ENCODE data around the gene UTP18.

The UTP18 gene

DNA sequence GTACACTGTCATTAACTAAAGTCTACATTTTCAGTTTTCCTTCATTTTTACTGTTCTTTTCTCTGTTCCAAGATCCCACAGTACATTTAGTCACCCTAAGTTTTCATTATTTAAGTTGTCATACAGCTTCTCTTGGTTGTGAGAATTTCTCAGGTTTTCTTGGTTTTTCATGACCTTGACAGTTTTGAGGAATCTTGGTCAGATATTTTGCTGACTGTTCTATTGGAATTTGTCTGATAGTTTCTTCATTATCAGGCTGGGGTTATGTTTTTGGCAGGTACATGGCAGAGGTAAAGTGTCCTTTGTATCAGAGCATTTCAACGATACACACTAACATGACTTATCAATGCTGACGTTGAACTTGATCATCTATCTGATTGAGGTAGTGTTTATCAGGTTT, 20.1 kb upstream of the UTP18 start:
- Histone ChIP-seq H3K4me3 (ENCODE audit: low read length) (no peak overlapping the region), H3K4me2 (ENCODE audit: low read length) (no peak overlapping the region), H3K36me3 (replicated peaks; ENCODE audit: low read depth, low read length) (peaks cover 3% of the 10 kb centered on the region), H2AFZ (ENCODE audit: low read depth, low read length) (no peak overlapping the region), H3K27me3 (ENCODE audit: low read depth, low read length) (no peaks in the 10 kb centered on the region), H3K9me3 (ENCODE audit: insufficient read depth, low read length) (no peaks in the 10 kb centered on the region), H3K9ac (ENCODE audit: low read length) (no peak overlapping the region), H4K20me1 (ENCODE audit: insufficient read depth, low read length) (peaks cover 41% of the 10 kb centered on the region), H3K27ac (ENCODE audit: low read length) (no peak overlapping the region), H3K79me2 (ENCODE audit: low read length) (peaks cover 74% of the 10 kb centered on the region), H3K4me1 (ENCODE audit: low read length) (peaks cover 15% of the 10 kb centered on the region)
- TF ChIP-seq, protein P1, sequence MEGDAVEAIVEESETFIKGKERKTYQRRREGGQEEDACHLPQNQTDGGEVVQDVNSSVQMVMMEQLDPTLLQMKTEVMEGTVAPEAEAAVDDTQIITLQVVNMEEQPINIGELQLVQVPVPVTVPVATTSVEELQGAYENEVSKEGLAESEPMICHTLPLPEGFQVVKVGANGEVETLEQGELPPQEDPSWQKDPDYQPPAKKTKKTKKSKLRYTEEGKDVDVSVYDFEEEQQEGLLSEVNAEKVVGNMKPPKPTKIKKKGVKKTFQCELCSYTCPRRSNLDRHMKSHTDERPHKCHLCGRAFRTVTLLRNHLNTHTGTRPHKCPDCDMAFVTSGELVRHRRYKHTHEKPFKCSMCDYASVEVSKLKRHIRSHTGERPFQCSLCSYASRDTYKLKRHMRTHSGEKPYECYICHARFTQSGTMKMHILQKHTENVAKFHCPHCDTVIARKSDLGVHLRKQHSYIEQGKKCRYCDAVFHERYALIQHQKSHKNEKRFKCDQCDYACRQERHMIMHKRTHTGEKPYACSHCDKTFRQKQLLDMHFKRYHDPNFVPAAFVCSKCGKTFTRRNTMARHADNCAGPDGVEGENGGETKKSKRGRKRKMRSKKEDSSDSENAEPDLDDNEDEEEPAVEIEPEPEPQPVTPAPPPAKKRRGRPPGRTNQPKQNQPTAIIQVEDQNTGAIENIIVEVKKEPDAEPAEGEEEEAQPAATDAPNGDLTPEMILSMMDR (IDR thresholded peaks at IDR 0.05; ENCODE audit: low read depth, low read length) = no peak
- TF ChIP-seq EZH2phosphoT487 (IDR thresholded peaks at IDR 0.05; ENCODE audit: low read depth) = no peak

DNA sequence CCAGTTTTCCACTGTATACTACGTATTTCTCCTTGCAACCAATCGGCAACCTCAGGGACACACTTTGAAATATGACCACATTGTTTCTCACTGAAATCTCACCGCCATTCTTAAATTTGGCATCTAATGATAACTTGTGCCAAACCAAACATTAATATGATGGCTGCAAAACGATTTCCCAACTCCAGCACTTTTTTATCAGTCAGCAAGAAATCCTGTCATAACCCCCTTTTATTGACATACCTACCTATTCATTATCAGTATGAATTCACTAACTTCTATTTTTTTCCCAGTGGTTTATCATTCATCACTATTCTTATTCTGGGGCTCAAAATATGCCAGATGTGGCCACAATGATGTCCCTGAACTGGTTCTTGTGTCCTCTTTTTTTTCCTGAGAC, 16.3 kb upstream of the UTP18 start:
- peaks cover under 1% of the 10 kb centered on the region; the same call in 1 of the 2 replicates for H3K4me1 ChIP-seq (ENCODE audit: low read length)
- peaks cover 44% of the 10 kb centered on the region for H3K79me2 ChIP-seq (ENCODE audit: low read length)
- TF ChIP-seq, protein P1 (IDR thresholded peaks at IDR 0.05; ENCODE audit: low read depth, low read length) = no peak
- no peak for TF ChIP-seq EZH2phosphoT487 (IDR thresholded peaks at IDR 0.05; ENCODE audit: low read depth)
- H3K27me3 ChIP-seq (ENCODE audit: low read depth, low read length) = no peaks in the 10 kb centered on the region
- H3K4me2 ChIP-seq (ENCODE audit: low read length) = no peak overlapping the region
- no peak overlapping the region for H3K9ac ChIP-seq (ENCODE audit: low read length)
- H4K20me1 ChIP-seq (ENCODE audit: insufficient read depth, low read length) = peaks cover 12% of the 10 kb centered on the region; the same call in 1 of the 2 replicates
- H3K9me3 ChIP-seq (ENCODE audit: insufficient read depth, low read length) = no peaks in the 10 kb centered on the region
- peaks cover 3% of the 10 kb centered on the region for H3K36me3 ChIP-seq (replicated peaks; ENCODE audit: low read depth, low read length)
- H3K27ac ChIP-seq (ENCODE audit: low read length) = no peak overlapping the region
- H2AFZ ChIP-seq (ENCODE audit: low read depth, low read length) = no peak overlapping the region
- H3K4me3 ChIP-seq (ENCODE audit: low read length) = no peak overlapping the region

DNA sequence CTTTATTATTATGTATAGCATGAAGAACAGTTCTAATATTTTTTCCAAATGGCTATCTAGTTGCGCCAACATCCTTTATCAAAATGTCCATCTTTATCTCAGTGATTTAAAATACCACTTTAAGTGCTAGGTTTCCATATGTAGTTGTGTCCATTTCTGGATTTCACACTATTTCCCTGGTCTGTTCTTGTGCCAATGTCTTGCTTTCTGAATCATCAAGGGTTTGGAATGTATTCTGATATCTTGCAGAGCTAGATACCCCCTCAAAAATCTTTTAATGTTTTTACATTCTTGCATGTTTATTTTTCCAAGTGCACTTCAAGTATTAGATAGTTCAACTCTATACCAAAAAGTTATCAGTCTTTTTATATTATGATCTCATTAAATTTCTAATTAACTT, 14.8 kb upstream of the UTP18 start:
- Histone ChIP-seq H3K4me1 (ENCODE audit: low read length) (no peaks in the 10 kb centered on the region), H3K4me3 (ENCODE audit: low read length) (no peak overlapping the region), H3K27ac (ENCODE audit: low read length) (no peak overlapping the region), H3K9me3 (ENCODE audit: insufficient read depth, low read length) (no peaks in the 10 kb centered on the region), H2AFZ (ENCODE audit: low read depth, low read length) (no peak overlapping the region), H4K20me1 (ENCODE audit: insufficient read depth, low read length) (peaks cover 11% of the 10 kb centered on the region), H3K79me2 (ENCODE audit: low read length) (peaks cover 39% of the 10 kb centered on the region), H3K4me2 (ENCODE audit: low read length) (no peak overlapping the region), H3K9ac (ENCODE audit: low read length) (no peak overlapping the region), H3K36me3 (replicated peaks; ENCODE audit: low read depth, low read length) (peaks cover 8% of the 10 kb centered on the region), H3K27me3 (ENCODE audit: low read depth, low read length) (no peaks in the 10 kb centered on the region)
- TF ChIP-seq, protein P1 (IDR thresholded peaks at IDR 0.05; ENCODE audit: low read depth, low read length) = no peak
- TF ChIP-seq EZH2phosphoT487 (IDR thresholded peaks at IDR 0.05; ENCODE audit: low read depth) = no peak

DNA sequence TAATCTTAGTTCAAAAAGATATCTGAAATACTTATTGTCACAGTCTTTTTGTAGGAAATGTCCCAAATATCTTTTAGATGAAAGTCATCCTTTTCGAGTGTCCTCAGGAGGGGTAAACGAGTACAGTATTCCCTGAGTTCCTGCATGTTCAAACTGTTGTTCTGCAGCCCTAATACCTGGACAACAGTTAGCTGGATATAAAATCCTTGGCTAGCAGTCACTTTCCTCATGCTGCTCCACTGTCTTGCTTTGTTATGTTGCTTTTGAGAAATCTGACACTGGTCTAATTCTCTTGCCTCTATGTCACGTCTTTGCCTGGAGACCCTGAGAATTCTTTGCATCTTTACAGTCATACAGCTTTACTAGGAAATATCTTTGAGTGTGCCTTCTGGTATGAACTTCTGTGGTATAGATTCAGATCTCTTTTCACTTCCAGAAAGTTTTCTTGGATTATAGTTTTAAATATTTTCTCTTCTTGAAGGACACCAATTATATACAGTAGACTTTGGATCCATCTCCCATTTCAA, 10.0 kb upstream of the UTP18 start:
- Histone ChIP-seq H3K4me1 (ENCODE audit: low read length) (peaks cover 10% of the 10 kb centered on the region), H3K79me2 (ENCODE audit: low read length) (peaks cover 55% of the 10 kb centered on the region), H3K9me3 (ENCODE audit: insufficient read depth, low read length) (no peaks in the 10 kb centered on the region), H3K36me3 (replicated peaks; ENCODE audit: low read depth, low read length) (peaks cover 37% of the 10 kb centered on the region), H3K4me2 (ENCODE audit: low read length) (no peak overlapping the region), H2AFZ (ENCODE audit: low read depth, low read length) (no peak overlapping the region), H3K4me3 (ENCODE audit: low read length) (no peak overlapping the region), H3K27me3 (ENCODE audit: low read depth, low read length) (no peaks in the 10 kb centered on the region), H4K20me1 (ENCODE audit: insufficient read depth, low read length) (peaks cover 19% of the 10 kb centered on the region), H3K27ac (ENCODE audit: low read length) (no peak overlapping the region), H3K9ac (ENCODE audit: low read length) (no peak overlapping the region)
- no peak for TF ChIP-seq EZH2phosphoT487 (IDR thresholded peaks at IDR 0.05; ENCODE audit: low read depth)
- TF ChIP-seq, protein P1 (IDR thresholded peaks at IDR 0.05; ENCODE audit: low read depth, low read length) = no peak
